IPS-18c (cell line): ENCODE results near the gene IMPDH1.

Experiments used
- H3K4me3 ChIP-seq: 2 replicates; pipeline ENCODE4 v1.7.0; 2013; ENCODE audit warnings: low read depth, mild to moderate bottlenecking, low read length, moderate library complexity; ENCODE audit not compliant: insufficient read depth
- H3K9me3 ChIP-seq: one replicate; pipeline ENCODE4 v1.6.1; 2013; ENCODE audit warnings: mild to moderate bottlenecking, low read length, moderate library complexity; ENCODE audit not compliant: control insufficient read depth, insufficient read depth

Gene IMPDH1

DNA sequence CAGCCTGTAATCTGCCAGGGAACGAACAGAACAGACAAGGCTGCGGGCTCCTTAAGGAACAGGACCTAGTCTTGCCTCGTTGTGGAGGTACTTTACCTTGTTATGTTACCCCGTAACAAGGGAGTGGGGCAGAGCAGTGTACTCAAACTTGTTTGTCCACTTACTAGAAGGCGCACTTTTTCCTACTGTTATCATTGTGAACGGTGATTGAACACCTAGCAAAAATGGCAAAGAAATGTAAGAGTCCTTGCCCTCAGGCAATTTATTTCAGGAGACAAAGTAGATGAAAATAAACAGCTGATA, 620 bp upstream of the IMPDH1 start:
- H3K4me3 ChIP-seq, result peak overlapping the region; percentile 55
- H3K9me3 ChIP-seq, result no peaks in the 10 kb centered on the region

- peak overlapping the region; percentile 55 for H3K4me3 ChIP-seq
Observed at GRCh38 chr7:128408709-128409595, 830 bp downstream of the IMPDH1 start.

GRCh38 chr7:128407751-128408708, 1.8 kb downstream of the IMPDH1 start:
- Histone ChIP-seq H3K9me3 (no peaks in the 10 kb centered on the region), H3K4me3 (no peak overlapping the region)

More at GRCh38 chr7:128408709-128409595, 830 bp downstream of the IMPDH1 start:
- H3K9me3 ChIP-seq, result no peaks in the 10 kb centered on the region

DNA sequence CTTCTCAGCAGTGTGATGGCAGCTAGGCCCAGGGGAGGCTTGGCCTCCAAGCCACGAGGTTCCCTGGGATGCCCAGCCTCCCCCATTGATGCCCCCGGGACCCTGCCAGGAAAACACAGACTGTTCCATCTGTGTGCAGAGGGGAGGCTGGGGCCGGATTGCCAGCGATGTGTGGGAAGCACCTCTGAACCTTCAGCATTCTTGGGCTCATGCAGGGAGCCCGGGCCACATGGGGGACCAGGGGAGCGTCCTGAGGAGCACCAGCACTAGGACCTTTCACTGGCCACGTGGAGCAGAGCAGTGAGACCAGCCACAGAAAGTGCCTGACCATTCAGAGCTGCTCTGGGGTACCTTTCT, 2.6 kb downstream of the IMPDH1 start:
- H3K4me3 ChIP-seq, result no peak overlapping the region

GRCh38 chr7:128406314-128407232, 3.2 kb downstream of the IMPDH1 start:
- Histone ChIP-seq H3K4me3 (peak overlapping the region; percentile 4; the same call in 1 of the 2 replicates), H3K9me3 (no peaks in the 10 kb centered on the region)

More for the DNA sequence above, 2.6 kb downstream of the IMPDH1 start:
- H3K9me3 ChIP-seq, result no peaks in the 10 kb centered on the region

DNA sequence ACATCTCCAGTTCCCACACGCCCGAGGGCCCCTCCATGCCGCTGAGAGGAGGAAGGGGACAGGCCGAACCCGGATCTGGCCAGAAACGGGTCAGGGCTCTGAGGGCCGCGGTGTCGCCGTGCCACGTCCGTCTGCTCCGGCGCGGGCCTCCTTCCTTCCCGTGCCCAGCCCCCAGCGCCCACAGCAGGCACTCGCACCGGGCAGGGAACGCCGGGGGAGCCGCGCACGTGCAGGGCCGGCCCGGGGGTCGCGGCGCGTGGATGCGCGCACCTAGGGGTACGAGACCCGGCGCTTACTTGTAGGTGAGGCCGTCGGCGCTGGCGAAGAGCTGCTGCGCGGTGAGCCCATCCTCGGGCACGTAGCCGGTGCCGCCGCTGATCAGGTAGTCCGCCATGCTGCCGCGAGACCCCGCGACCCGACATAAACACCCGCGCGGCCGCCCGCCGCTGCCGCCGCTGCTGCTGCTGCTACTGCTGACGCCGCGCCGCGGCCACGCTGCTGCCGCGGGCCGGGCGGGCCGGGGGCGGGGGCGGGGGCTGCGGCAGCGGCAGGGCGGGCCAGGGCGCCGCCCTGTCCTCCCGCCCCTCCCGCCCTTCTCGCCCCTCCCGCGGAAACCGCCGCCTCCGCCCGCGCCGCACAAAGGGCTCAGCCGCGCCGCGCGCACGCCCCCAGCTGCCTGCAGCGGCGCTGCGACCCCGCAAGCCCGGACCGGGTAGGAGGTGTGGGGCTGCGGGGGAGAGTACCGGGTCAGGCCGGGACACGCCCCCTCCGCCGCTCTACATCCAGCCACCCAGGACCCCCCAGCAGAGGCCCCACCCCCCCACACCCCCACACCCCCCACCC, 4.1 kb downstream of the IMPDH1 start:
- H3K9me3 ChIP-seq, result no peaks in the 10 kb centered on the region
- H3K4me3 ChIP-seq, result peak overlapping the region; percentile 64

DNA sequence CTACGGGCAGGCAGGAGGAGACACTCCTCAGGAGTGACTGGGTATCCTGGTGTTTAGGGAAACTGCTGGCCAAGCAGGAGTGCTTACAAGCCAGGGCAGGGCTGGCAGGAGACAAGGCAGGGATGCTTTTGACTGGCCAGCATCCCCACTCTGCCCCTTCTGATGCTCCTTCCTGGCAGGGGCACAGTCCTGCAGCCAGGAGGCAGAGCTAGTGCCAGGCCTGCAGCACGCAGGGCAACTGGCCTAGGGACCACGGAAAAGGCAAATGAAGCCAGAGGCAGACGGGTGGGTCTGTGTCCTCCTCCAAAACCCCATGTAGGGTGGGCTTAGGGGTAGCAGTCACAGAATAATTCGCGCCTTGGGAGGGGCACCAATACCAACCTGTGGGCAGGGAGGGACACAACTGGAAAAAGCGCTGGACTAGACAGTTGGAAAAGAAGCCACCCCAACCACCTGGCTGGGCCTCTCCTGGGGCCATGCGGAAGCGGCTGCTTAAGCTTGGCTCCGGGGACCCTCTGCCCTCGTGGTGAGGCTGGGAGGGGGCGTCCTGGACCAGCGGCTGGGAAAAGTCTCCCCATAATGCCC, 4.8 kb downstream of the IMPDH1 start:
- Histone ChIP-seq H3K9me3 (no peaks in the 10 kb centered on the region), H3K4me3 (peak overlapping the region; percentile 64)

GRCh38 chr7:128404143-128404681, 5.6 kb downstream of the IMPDH1 start:
- H3K9me3 ChIP-seq, result no peaks in the 10 kb centered on the region
- peak overlapping the region; percentile 64; the same call in 1 of the 2 replicates for H3K4me3 ChIP-seq

GRCh38 chr7:128403676-128404075, 6.1 kb downstream of the IMPDH1 start:
- H3K9me3 ChIP-seq, result no peaks in the 10 kb centered on the region
- no peak overlapping the region for H3K4me3 ChIP-seq

- no peaks in the 10 kb centered on the region for H3K9me3 ChIP-seq
- H3K4me3 ChIP-seq, result no peak overlapping the region
Observed at GRCh38 chr7:128402356-128402755, 7.4 kb downstream of the IMPDH1 start.

DNA sequence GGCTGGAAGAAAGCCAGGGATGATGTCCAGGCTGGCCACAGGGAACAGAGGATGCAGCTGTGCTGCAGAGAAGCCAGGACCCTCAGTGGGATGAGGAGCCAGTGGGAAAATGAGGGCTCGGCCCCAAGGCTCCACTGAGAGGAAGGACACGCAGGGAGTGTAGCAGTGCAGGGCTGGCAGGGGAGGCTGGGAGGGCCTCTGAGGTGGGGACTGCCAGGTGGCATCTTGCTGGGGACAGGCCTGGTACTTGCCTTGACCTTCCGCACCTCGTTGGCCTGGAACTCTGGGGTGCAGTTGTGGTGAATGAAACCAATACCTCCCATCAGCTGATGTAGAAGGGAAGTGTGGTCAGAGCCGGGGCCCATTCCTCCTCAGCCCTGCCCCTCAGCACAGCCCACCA, 9.2 kb downstream of the IMPDH1 start:
- H3K9me3 ChIP-seq, result no peaks in the 10 kb centered on the region
- no peak overlapping the region for H3K4me3 ChIP-seq

GRCh38 chr7:128399991-128400390, 9.8 kb downstream of the IMPDH1 start:
- H3K4me3 ChIP-seq, result no peak overlapping the region
- no peaks in the 10 kb centered on the region for H3K9me3 ChIP-seq

- Histone ChIP-seq H3K4me3 (no peak overlapping the region), H3K9me3 (no peaks in the 10 kb centered on the region)
Observed at GRCh38 chr7:128398841-128399135, 11.0 kb downstream of the IMPDH1 start.

DNA sequence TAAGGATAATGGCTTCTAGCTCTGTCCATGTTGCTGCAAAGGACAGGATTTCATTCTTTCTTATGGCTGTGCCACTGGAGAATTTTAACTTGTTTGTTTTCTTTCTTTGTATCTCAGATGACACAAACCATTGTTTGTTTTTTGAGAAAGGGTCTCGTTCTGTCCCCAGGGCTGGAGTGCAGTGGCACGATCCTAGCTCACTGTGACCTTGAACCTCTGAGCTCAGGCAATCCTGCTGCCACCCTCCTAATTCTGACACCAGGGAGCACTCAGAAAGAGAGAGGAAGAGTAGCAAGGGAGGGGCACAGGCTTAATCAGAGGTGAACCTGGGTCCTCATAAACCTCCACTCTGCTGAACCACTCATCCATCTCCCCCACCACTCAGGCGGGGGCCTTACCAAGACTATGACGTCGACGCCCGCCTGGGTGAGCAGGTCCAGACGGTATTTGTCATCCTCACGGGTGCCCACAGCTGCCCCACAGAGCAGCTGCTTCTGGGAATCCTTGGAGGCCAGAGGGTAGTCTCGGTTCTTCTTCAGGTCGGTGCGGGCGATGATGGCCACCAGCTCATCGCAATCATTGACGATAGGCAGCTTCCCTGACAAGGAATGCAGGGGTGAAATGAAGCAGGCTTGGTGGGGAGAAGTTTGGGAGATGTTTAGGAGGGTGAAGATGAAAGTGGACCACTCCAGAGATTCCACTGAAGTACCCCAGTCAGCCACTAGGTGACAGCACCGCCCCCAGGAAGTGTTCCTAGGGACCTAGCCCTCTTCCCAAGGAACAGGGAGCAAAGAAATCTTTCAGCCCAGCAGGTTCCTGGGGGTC, 11.6 kb downstream of the IMPDH1 start:
- Histone ChIP-seq H3K4me3 (no peak overlapping the region), H3K9me3 (no peaks in the 10 kb centered on the region)

DNA sequence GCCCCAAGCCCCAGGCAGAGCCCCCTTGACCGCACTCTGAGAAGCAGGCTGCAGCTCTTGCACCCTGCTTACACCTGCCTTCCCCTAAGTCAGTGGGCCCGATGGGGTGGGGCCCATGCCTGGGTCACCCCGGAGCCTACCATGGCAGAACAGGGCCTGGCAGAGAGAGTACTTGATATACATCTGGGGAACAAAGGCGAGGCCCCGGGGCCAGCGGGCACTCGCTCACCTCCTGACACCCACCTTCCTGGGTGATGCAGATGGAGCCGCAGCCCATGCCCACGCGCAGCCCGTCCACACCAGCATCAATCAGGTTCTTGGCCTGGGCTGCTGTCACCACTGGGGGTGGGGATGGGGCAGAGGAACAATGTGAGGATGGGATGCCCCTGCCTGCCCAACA, 13.4 kb downstream of the IMPDH1 start:
- no peaks in the 10 kb centered on the region for H3K9me3 ChIP-seq
- no peak overlapping the region for H3K4me3 ChIP-seq
